NCI-H2029 (cell line): ENCODE results near the gene RAB6C.
"Not testable (repeated sequence)": the region's sequence is repeated elsewhere in the genome, so short reads cannot be mapped to it uniquely, and the experiment has no call there.

ENCODE experiments used
- DNase-seq: peaks from one replicate; lab custom pipeline; 2025; lab: John Stamatoyannopoulos, UW

Gene RAB6C

GRCh38 chr2:129979629-129980155, at the start of gene RAB6C:
TSS of gene RAB6C (plus strand) at chr2:129979666. CDS start at chr2:129980116, 450 bp downstream.
- peak; percentile 9 for DNase-seq

- DNase-seq, result no peak
These were observed 49.0 kb upstream of the RAB6C start for GRCh38 chr2:129930451-129930850.

GRCh38 chr2:129933387-129933786, 46.1 kb upstream of the RAB6C start:
- DNase-seq, result not testable (repeated sequence)

- DNase-seq, result no peak
These were observed 45.2 kb upstream of the RAB6C start for GRCh38 chr2:129934044-129934822.

- DNase-seq, result no peak
These were observed 44.3 kb upstream of the RAB6C start for GRCh38 chr2:129935118-129935517.

GRCh38 chr2:129936334-129936934, 43.0 kb upstream of the RAB6C start:
- no peak for DNase-seq

- DNase-seq, result not testable (repeated sequence)
These were observed 40.5 kb upstream of the RAB6C start for GRCh38 chr2:129938850-129939471.

- not testable (repeated sequence) for DNase-seq
These were observed 36.0 kb upstream of the RAB6C start for GRCh38 chr2:129943456-129943855.

- DNase-seq, result no peak
These were observed 33.9 kb upstream of the RAB6C start for GRCh38 chr2:129945557-129945956.

- not testable (repeated sequence) for DNase-seq
These were observed 31.8 kb upstream of the RAB6C start for GRCh38 chr2:129947712-129948111.

- not testable (repeated sequence) for DNase-seq
These were observed 23.3 kb upstream of the RAB6C start for GRCh38 chr2:129956171-129956570.

GRCh38 chr2:129957891-129958290, 21.6 kb upstream of the RAB6C start:
- DNase-seq, result no peak

GRCh38 chr2:129958736-129959135, 20.7 kb upstream of the RAB6C start:
- not testable (repeated sequence) for DNase-seq

- peak; percentile 60 for DNase-seq
These were observed 10.9 kb upstream of the RAB6C start for GRCh38 chr2:129968605-129969004.

- DNase-seq, result no peak
These were observed 4.3 kb upstream of the RAB6C start for GRCh38 chr2:129975016-129975774.

- not testable (repeated sequence) for DNase-seq
These were observed 2.5 kb upstream of the RAB6C start for GRCh38 chr2:129976969-129977368.

GRCh38 chr2:129977986-129978385, 1.5 kb upstream of the RAB6C start:
- DNase-seq, result no peak

- DNase-seq, result not testable (repeated sequence)
These were observed 780 bp downstream of the RAB6C start for GRCh38 chr2:129980246-129980645.

- not testable (repeated sequence) for DNase-seq
These were observed 2.2 kb downstream of the RAB6C start for GRCh38 chr2:129981689-129982088.

GRCh38 chr2:129984426-129984825, 5.0 kb downstream of the RAB6C start:
- no peak for DNase-seq

GRCh38 chr2:129992415-129993006, 13.0 kb downstream of the RAB6C start:
- not testable (repeated sequence) for DNase-seq

GRCh38 chr2:129993151-129993550, 13.7 kb downstream of the RAB6C start:
- not testable (repeated sequence) for DNase-seq
